Keratinocyte (primary cell): ENCODE measurements around the gene NCKAP5.

Experiments
- EZH2 ChIP-seq: IDR thresholded peaks from one replicate; pipeline ENCODE4 v1.6.1; 2012; ENCODE audit warnings: inconsistent platforms, mild to moderate bottlenecking, low read length, moderate library complexity
- TF ChIP-seq, protein P1 (sequence below), 3 experiments: IDR thresholded peaks in 1 of 3; conservative IDR thresholded peaks in 1 of 3; optimal IDR thresholded peaks in 1 of 3; 2 replicates in 2 of 3; 3 replicates in 1 of 3; pipeline versions ENCODE3 to v1.5.1; 2011; ENCODE audit warnings: low read length in 3 of 3, mild to moderate bottlenecking in 3 of 3, moderate library complexity in 2 of 3, control low read depth in 1 of 3, inconsistent platforms in 1 of 3; ENCODE audit not compliant: insufficient read depth in 2 of 3; ENCODE audit errors: extremely low read depth in 1 of 3

GRCh38 chr2:132811148-132811915, 756.9 kb downstream of the NCKAP5 start:
- TF ChIP-seq, protein P1, sequence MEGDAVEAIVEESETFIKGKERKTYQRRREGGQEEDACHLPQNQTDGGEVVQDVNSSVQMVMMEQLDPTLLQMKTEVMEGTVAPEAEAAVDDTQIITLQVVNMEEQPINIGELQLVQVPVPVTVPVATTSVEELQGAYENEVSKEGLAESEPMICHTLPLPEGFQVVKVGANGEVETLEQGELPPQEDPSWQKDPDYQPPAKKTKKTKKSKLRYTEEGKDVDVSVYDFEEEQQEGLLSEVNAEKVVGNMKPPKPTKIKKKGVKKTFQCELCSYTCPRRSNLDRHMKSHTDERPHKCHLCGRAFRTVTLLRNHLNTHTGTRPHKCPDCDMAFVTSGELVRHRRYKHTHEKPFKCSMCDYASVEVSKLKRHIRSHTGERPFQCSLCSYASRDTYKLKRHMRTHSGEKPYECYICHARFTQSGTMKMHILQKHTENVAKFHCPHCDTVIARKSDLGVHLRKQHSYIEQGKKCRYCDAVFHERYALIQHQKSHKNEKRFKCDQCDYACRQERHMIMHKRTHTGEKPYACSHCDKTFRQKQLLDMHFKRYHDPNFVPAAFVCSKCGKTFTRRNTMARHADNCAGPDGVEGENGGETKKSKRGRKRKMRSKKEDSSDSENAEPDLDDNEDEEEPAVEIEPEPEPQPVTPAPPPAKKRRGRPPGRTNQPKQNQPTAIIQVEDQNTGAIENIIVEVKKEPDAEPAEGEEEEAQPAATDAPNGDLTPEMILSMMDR (optimal IDR thresholded peaks at IDR 0.05 in 1 of 3, IDR thresholded peaks at IDR 0.05 in 1 of 3, conservative IDR thresholded peaks at IDR 0.05 in 1 of 3; ENCODE audit: extremely low read depth in 1 of 3, insufficient read depth in 2 of 3, low read length in 3 of 3) = no peak
- TF ChIP-seq EZH2 = no peak
